WTC11 (cell line): ENCODE measurements around the gene ZFR2. TPM values are rescaled to one million over a fixed set of nuclear protein-coding genes. Genes with fewer than 3 reads are reported as not detected.

Source experiments
- ATAC-seq: fragments of 200-7000 bp; cut with Tn5 transposase; 2 replicates; pipeline ENCODE4 v1.10.0; 2021; ENCODE audit warnings: mild to moderate bottlenecking, moderate library complexity
- CTCF ChIA-PET: fragments of 300-600 bp; sonication (Branson Sonifier 250); formaldehyde crosslinking; loops from one replicate; lab custom pipeline; 2021; ENCODE audit warnings: antibody characterized with exemption; lab: Charles Lee
- POLR2A ChIA-PET: fragments of 350-600 bp; sonication (Branson Sonifier 250); formaldehyde crosslinking; loops from one replicate; lab custom pipeline; 2021; ENCODE audit warnings: antibody characterized with exemption; lab: Charles Lee
- DNase-seq: peaks from one replicate; pipeline ENCODE4 v3.0.0; 2021; ENCODE audit warnings: low spot score
- H3K27ac Mint-ChIP-seq: 2 replicates; pipeline ENCODE4 v1.8.0; 2021; ENCODE audit warnings: mixed read lengths
- H3K27me3 Mint-ChIP-seq: 2 replicates; pipeline ENCODE4 v1.8.0; 2021; ENCODE audit warnings: low read depth, mild to moderate bottlenecking, moderate library complexity, mixed read lengths
- H3K36me3 Mint-ChIP-seq: 2 replicates; pipeline ENCODE4 v1.8.0; 2021; ENCODE audit warnings: mixed read lengths
- H3K4me1 Mint-ChIP-seq: 2 replicates; pipeline ENCODE4 v1.8.0; 2022; ENCODE audit warnings: mixed read lengths
- H3K4me3 Mint-ChIP-seq: 2 replicates; pipeline ENCODE4 v1.8.0; 2021; ENCODE audit warnings: mild to moderate bottlenecking, moderate library complexity, mixed read lengths
- H3K9me3 Mint-ChIP-seq: 2 replicates; pipeline ENCODE4 v1.8.0; 2021; ENCODE audit warnings: mixed read lengths
- ATF1 ChIP-seq: sonication (generic); formaldehyde crosslinking; IDR thresholded peaks from 2 replicates; pipeline ENCODE4 v1.8.1; 2023; ENCODE audit warnings: mild to moderate bottlenecking, moderate library complexity, missing genetic modification reagents
- CREB1 ChIP-seq: sonication (generic); formaldehyde crosslinking; IDR thresholded peaks from 2 replicates; pipeline ENCODE4 v1.8.0; 2023; ENCODE audit warnings: mild to moderate bottlenecking, missing genetic modification reagents
- CREM ChIP-seq: sonication (generic); formaldehyde crosslinking; IDR thresholded peaks from 2 replicates; pipeline ENCODE4 v1.8.1; 2022; ENCODE audit warnings: mild to moderate bottlenecking, missing genetic modification reagents, moderate library complexity
- EMX1 ChIP-seq: fragments of 250-450 bp; sonication (Bioruptor Pico); IDR thresholded peaks from 2 replicates; pipeline ENCODE4 v1.8.0; 2021; ENCODE audit warnings: mild to moderate bottlenecking
- FOXJ3 ChIP-seq: sonication (generic); formaldehyde crosslinking; IDR thresholded peaks from 2 replicates; pipeline ENCODE4 v1.9.0; 2021; ENCODE audit warnings: missing genetic modification reagents, mild to moderate bottlenecking, borderline replicate concordance
- FOXP1 ChIP-seq: sonication (generic); formaldehyde crosslinking; IDR thresholded peaks from 2 replicates; pipeline ENCODE4 v1.8.0; 2022; ENCODE audit warnings: missing genetic modification reagents, mild to moderate bottlenecking, moderate library complexity, borderline replicate concordance
- IRF2 ChIP-seq: sonication (generic); formaldehyde crosslinking; IDR thresholded peaks from 2 replicates; pipeline ENCODE4 v1.8.0; 2022; ENCODE audit warnings: low read depth, missing genetic modification reagents, borderline replicate concordance
- JAZF1 ChIP-seq: fragments of 250-450 bp; sonication (Bioruptor Pico); IDR thresholded peaks from 2 replicates; pipeline ENCODE4 v1.9.0; 2021; ENCODE audit warnings: moderate library complexity, mild to moderate bottlenecking, inconsistent platforms
- JUN ChIP-seq: sonication (generic); formaldehyde crosslinking; IDR thresholded peaks from 2 replicates; pipeline ENCODE4 v1.8.0; 2023; ENCODE audit warnings: mild to moderate bottlenecking, missing genetic modification reagents
- MXD4 ChIP-seq: fragments of 250-450 bp; sonication (Bioruptor Pico); IDR thresholded peaks from 2 replicates; pipeline ENCODE4 v1.8.0; 2021; ENCODE audit warnings: mild to moderate bottlenecking, moderate library complexity, borderline replicate concordance
- MYBL2 ChIP-seq: sonication (generic); formaldehyde crosslinking; IDR thresholded peaks from 2 replicates; pipeline ENCODE4 v1.8.1; 2023; ENCODE audit warnings: mild to moderate bottlenecking, moderate library complexity, missing genetic modification reagents
- NFATC4 ChIP-seq: fragments of 250-450 bp; sonication (Bioruptor Pico); IDR thresholded peaks from 2 replicates; pipeline ENCODE4 v1.9.0; 2021; ENCODE audit warnings: mild to moderate bottlenecking
- PRRX2 ChIP-seq: fragments of 250-450 bp; sonication (Bioruptor Pico); IDR thresholded peaks from 2 replicates; pipeline ENCODE4 v1.8.0; 2021; ENCODE audit warnings: mild to moderate bottlenecking
- RORB ChIP-seq: fragments of 250-450 bp; sonication (Bioruptor Pico); IDR thresholded peaks from 2 replicates; pipeline ENCODE4 v1.9.0; 2021; ENCODE audit warnings: mild to moderate bottlenecking
- SMAD3 ChIP-seq: sonication (generic); formaldehyde crosslinking; IDR thresholded peaks from 2 replicates; pipeline ENCODE4 v1.8.0; 2022; ENCODE audit warnings: missing genetic modification reagents, mild to moderate bottlenecking, borderline replicate concordance
- TEAD4 ChIP-seq: sonication (generic); formaldehyde crosslinking; IDR thresholded peaks from 2 replicates; pipeline ENCODE4 v1.8.0; 2022; ENCODE audit warnings: mild to moderate bottlenecking, missing genetic modification reagents
- ZBTB21 ChIP-seq: sonication (generic); formaldehyde crosslinking; IDR thresholded peaks from 2 replicates; pipeline ENCODE4 v1.8.1; 2023; ENCODE audit warnings: mild to moderate bottlenecking, missing genetic modification reagents, borderline replicate concordance
- ZNF121 ChIP-seq: sonication (generic); formaldehyde crosslinking; IDR thresholded peaks from 2 replicates; pipeline ENCODE4 v1.8.0; 2023; ENCODE audit warnings: missing genetic modification reagents
- ZNF138 ChIP-seq: sonication (generic); formaldehyde crosslinking; conservative IDR thresholded peaks from 2 replicates; pipeline ENCODE4 v1.8.1; 2022; ENCODE audit warnings: mild to moderate bottlenecking, moderate library complexity, missing genetic modification reagents
- ZNF263 ChIP-seq: sonication (generic); formaldehyde crosslinking; IDR thresholded peaks from 2 replicates; pipeline ENCODE4 v1.8.1; 2022; ENCODE audit warnings: low read depth, mild to moderate bottlenecking, moderate library complexity, missing genetic modification reagents
- ZNF396 ChIP-seq: fragments of 250-450 bp; sonication (Bioruptor Pico); IDR thresholded peaks from 2 replicates; pipeline ENCODE4 v1.8.0; 2021; ENCODE audit warnings: mild to moderate bottlenecking, moderate library complexity, borderline replicate concordance
- ZNF423 ChIP-seq: fragments of 250-450 bp; sonication (Bioruptor Pico); IDR thresholded peaks from 2 replicates; pipeline ENCODE4 v2.1.2; 2022; ENCODE audit warnings: mild to moderate bottlenecking, moderate library complexity
- total RNA-seq: library from RNA; stranded (reverse); gene quantifications from 3 replicates; pipeline ENCODE4 v1.2.3, GENCODE V29; 2021
- TF ChIP-seq, protein P1 (sequence below): sonication (generic); formaldehyde crosslinking; conservative IDR thresholded peaks from 2 replicates; pipeline ENCODE4 v1.8.1; 2022; ENCODE audit warnings: mild to moderate bottlenecking, missing genetic modification reagents
- TF ChIP-seq, protein P2 (sequence below): fragments of 250-450 bp; sonication (Bioruptor Pico); IDR thresholded peaks from 2 replicates; pipeline ENCODE4 v1.9.0; 2021; ENCODE audit warnings: mild to moderate bottlenecking, borderline replicate concordance
- TF ChIP-seq, protein P3 (sequence below): fragments of 250-450 bp; sonication (Bioruptor Pico); IDR thresholded peaks from 2 replicates; pipeline ENCODE4 v1.9.0; 2021; ENCODE audit warnings: mild to moderate bottlenecking
- TF ChIP-seq, protein P4 (sequence below): sonication (generic); formaldehyde crosslinking; IDR thresholded peaks from 2 replicates; pipeline ENCODE4 v1.8.1; 2022; ENCODE audit warnings: missing genetic modification reagents, borderline replicate concordance

The ZFR2 gene
- total RNA-seq, 1 experiment from 2014 or later, result 17.5 TPM

DNA sequence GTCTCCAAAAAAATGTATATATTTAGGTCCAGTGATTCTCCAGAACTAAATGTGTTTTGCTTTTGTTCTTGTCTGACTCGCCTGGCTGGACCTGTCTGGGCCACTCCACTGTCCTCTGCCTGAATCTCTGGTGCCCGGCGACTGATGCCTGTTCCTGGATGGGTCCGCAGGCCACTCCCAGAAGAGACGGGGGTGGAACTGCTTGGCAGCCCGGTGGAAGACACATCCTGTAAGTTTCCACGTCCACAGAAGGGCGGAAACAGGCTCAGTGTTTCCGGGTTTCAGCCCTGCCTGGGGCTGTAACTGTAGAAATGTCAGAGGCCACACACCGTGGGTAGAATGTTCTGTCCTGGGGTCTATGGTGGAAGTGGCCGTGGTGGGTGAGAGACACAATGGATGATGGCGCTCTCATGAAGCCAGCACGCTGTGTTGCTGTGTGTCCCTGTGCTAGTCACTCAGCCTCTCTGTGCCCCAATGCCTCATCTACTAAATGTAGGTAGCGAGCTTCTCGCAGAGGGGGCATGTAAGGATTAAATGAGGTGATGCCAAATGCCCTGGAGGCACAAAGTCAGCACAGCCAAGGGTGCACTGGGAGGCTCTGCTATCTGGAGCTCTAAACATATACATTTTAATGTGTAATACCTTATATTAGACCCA, 33.6 kb upstream of the ZFR2 start:
- ChIA-PET POLR2A (no interaction called here), CTCF (no interaction called here)
- Mint-ChIP-seq H3K27ac (no peak overlapping the region), H3K27me3 (no peaks in the 10 kb centered on the region), H3K4me1 (no peaks in the 10 kb centered on the region), H3K4me3 (no peak overlapping the region), H3K36me3 (peaks cover 20% of the 10 kb centered on the region), H3K9me3 (peaks cover 13% of the 10 kb centered on the region)
- TF ChIP-seq SMAD3 (no peak), ZNF423 (CRISPR knock-in tag) (no peak), JUN (no peak), MYBL2 (no peak), ZNF396 (no peak), EMX1 (CRISPR knock-in tag) (no peak), FOXP1 (no peak), IRF2 (CRISPR knock-in tag) (no peak)
- TF ChIP-seq, protein P1, sequence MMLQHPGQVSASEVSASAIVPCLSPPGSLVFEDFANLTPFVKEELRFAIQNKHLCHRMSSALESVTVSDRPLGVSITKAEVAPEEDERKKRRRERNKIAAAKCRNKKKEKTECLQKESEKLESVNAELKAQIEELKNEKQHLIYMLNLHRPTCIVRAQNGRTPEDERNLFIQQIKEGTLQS (CRISPR knock-in tag), result no peak
- ATAC-seq (no peak), DNase-seq (no peak)

DNA sequence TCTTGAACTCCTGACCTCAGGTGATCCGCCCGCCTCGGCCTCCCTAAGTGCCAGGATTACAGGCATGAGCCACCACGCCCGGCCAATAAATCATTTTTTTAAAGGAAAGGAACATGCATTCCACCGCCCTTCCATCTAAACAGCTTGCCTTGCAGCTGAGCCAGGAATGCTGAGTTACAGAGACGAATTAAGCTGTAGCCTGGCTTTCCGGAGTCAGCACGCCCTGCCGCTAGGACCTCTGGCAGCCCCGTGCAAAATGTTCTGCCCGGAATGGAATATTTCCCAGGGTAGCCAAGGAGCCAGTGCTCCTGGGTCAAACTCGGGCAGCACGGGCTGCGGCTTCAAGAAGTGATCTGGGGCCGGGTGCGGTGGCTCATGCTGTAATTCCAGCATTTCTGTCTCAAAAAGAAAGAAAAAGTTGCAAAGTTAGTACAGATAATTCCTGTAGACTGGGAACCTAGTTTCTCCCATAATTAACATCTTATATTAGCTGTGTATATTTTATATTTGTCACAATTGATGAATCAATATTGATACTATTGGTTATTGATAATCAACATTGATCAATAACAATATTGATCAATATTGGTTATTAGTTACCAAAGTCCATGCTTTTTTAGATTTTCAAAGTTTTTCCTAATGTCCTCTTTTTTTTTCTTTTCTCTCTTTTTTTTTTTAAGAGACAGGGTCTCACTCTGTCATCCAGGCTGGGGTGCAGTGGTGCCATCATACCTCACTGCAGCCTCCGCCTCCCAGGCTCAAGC, 30.9 kb upstream of the ZFR2 start:
- H3K27me3 Mint-ChIP-seq, result no peaks in the 10 kb centered on the region
- ATAC-seq, result no peak
- no peak for DNase-seq
- no peak overlapping the region for H3K27ac Mint-ChIP-seq
- CTCF ChIA-PET, result no interaction called here
- TF ChIP-seq CREB1, result no peak
- TF ChIP-seq ZNF396, result no peak
- no peak for TF ChIP-seq ZNF121 (CRISPR knock-in tag)
- TF ChIP-seq, protein P2, sequence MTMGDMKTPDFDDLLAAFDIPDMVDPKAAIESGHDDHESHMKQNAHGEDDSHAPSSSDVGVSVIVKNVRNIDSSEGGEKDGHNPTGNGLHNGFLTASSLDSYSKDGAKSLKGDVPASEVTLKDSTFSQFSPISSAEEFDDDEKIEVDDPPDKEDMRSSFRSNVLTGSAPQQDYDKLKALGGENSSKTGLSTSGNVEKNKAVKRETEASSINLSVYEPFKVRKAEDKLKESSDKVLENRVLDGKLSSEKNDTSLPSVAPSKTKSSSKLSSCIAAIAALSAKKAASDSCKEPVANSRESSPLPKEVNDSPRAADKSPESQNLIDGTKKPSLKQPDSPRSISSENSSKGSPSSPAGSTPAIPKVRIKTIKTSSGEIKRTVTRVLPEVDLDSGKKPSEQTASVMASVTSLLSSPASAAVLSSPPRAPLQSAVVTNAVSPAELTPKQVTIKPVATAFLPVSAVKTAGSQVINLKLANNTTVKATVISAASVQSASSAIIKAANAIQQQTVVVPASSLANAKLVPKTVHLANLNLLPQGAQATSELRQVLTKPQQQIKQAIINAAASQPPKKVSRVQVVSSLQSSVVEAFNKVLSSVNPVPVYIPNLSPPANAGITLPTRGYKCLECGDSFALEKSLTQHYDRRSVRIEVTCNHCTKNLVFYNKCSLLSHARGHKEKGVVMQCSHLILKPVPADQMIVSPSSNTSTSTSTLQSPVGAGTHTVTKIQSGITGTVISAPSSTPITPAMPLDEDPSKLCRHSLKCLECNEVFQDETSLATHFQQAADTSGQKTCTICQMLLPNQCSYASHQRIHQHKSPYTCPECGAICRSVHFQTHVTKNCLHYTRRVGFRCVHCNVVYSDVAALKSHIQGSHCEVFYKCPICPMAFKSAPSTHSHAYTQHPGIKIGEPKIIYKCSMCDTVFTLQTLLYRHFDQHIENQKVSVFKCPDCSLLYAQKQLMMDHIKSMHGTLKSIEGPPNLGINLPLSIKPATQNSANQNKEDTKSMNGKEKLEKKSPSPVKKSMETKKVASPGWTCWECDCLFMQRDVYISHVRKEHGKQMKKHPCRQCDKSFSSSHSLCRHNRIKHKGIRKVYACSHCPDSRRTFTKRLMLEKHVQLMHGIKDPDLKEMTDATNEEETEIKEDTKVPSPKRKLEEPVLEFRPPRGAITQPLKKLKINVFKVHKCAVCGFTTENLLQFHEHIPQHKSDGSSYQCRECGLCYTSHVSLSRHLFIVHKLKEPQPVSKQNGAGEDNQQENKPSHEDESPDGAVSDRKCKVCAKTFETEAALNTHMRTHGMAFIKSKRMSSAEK (CRISPR knock-in tag), result no peak
- no peak for TF ChIP-seq ZNF138
- no peak for TF ChIP-seq RORB (CRISPR knock-in tag)
- no peak for TF ChIP-seq JUN
- TF ChIP-seq, all 79 proteins: peak for 0
- Mint-ChIP-seq H3K9me3 (peaks cover 13% of the 10 kb centered on the region), H3K4me1 (no peaks in the 10 kb centered on the region), H3K4me3 (no peak overlapping the region), H3K36me3 (peaks cover 20% of the 10 kb centered on the region)
- POLR2A ChIA-PET, result interaction anchor here (0.9 kb wide), 1 partner anchor 86 kb away, joined by 3 read pairs; no protein-coding TSS in a partner anchor

DNA sequence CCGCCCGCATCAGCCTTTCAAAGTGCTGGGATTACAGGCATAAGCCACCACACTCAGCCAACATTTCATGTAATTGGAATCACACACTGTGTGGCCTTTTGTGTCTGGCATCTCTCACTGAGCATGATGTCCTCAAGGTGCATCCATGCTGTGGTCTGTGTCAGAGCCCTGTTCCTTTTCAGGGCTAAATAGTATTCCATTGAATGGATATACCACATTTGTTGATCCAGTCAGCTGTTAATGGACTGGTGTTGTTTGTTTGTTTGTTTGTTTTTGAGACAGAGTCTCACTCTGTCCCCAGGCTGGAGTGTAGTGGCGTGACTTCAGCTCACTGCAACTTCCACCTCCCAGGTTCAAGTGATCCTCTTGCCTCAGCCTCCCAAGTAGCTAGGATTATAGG, 29.6 kb upstream of the ZFR2 start:
- no peak overlapping the region for H3K27ac Mint-ChIP-seq
- peaks cover 17% of the 10 kb centered on the region for H3K36me3 Mint-ChIP-seq
- no peak overlapping the region for H3K4me3 Mint-ChIP-seq
- POLR2A ChIA-PET, result interaction anchor here (0.6 kb wide), 1 partner anchor 42 kb away, joined by 7 read pairs; no protein-coding TSS in a partner anchor
- DNase-seq, result no peak
- H3K9me3 Mint-ChIP-seq, result peaks cover 13% of the 10 kb centered on the region
- H3K4me1 Mint-ChIP-seq, result no peaks in the 10 kb centered on the region
- H3K27me3 Mint-ChIP-seq, result no peaks in the 10 kb centered on the region
- CTCF ChIA-PET, result interaction anchor here (0.7 kb wide), 1 partner anchor 50 kb away, joined by 5 read pairs; no protein-coding TSS in a partner anchor
- ATAC-seq, result no peak
- TF ChIP-seq MXD4 (CRISPR knock-in tag), result no peak
- no peak for TF ChIP-seq FOXJ3 (CRISPR knock-in tag)
- no peak for TF ChIP-seq FOXP1
- TF ChIP-seq JAZF1 (CRISPR knock-in tag), result no peak
- TF ChIP-seq NFATC4 (CRISPR knock-in tag), result no peak
- no peak for TF ChIP-seq ATF1
- TF ChIP-seq, protein P3, sequence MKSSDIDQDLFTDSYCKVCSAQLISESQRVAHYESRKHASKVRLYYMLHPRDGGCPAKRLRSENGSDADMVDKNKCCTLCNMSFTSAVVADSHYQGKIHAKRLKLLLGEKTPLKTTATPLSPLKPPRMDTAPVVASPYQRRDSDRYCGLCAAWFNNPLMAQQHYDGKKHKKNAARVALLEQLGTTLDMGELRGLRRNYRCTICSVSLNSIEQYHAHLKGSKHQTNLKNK, result no peak
- no peak for TF ChIP-seq PRRX2 (CRISPR knock-in tag)
- TF ChIP-seq ZNF138, result no peak
- TF ChIP-seq RORB (CRISPR knock-in tag), result no peak
- no peak for TF ChIP-seq CREM (CRISPR knock-in tag)
- TF ChIP-seq, protein P4, sequence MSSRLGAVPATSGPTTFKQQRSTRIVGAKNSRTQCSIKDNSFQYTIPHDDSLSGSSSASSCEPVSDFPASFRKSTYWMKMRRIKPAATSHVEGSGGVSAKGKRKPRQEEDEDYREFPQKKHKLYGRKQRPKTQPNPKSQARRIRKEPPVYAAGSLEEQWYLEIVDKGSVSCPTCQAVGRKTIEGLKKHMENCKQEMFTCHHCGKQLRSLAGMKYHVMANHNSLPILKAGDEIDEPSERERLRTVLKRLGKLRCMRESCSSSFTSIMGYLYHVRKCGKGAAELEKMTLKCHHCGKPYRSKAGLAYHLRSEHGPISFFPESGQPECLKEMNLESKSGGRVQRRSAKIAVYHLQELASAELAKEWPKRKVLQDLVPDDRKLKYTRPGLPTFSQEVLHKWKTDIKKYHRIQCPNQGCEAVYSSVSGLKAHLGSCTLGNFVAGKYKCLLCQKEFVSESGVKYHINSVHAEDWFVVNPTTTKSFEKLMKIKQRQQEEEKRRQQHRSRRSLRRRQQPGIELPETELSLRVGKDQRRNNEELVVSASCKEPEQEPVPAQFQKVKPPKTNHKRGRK (CRISPR knock-in tag), result no peak
- no peak for TF ChIP-seq TEAD4 (CRISPR knock-in tag)
- TF ChIP-seq ZNF263 (CRISPR knock-in tag), result no peak
- TF ChIP-seq ZBTB21, result no peak
